Activated CD4-positive, alpha-beta T cell treated with anti-CD3 and anti-CD28 coated beads for 36 hours (primary cell): Measurements from ENCODE around the gene FLYWCH1. TPM values are rescaled to one million over a fixed set of nuclear protein-coding genes. Genes with fewer than 3 reads are reported as not detected.
"Not testable (repeated sequence)": the region's sequence is repeated elsewhere in the genome, so short reads cannot be mapped to it uniquely, and the experiment has no call there.

Source experiments
- ATAC-seq: fragments of 200-7000 bp; cut with Tn5 transposase; one replicate; pipeline ENCODE4 v1.10.0; 2021; ENCODE audit warnings: mild to moderate bottlenecking, moderate library complexity
- CTCF ChIA-PET: fragments of 350-600 bp; sonication (Branson Sonifier 250); formaldehyde crosslinking; loops from one replicate; lab custom pipeline; 2021; ENCODE audit warnings: antibody characterized with exemption; lab: Charles Lee
- POLR2A ChIA-PET: fragments of 350-600 bp; sonication (Branson Sonifier 250); formaldehyde crosslinking; loops from one replicate; lab custom pipeline; 2021; ENCODE audit warnings: antibody characterized with exemption, inconsistent platforms; lab: Charles Lee
- DNase-seq: peaks from one replicate; pipeline ENCODE4 v3.0.0-alpha.2; 2020
- H3K27ac Mint-ChIP-seq: one replicate; pipeline ENCODE4 v1.8.0; 2021; ENCODE audit warnings: mixed read lengths
- H3K27me3 Mint-ChIP-seq: one replicate; pipeline ENCODE4 v1.8.0; 2021; ENCODE audit warnings: mixed read lengths
- H3K36me3 Mint-ChIP-seq: one replicate; pipeline ENCODE4 v1.8.0; 2021; ENCODE audit warnings: low read depth, mixed read lengths
- H3K4me1 Mint-ChIP-seq: one replicate; pipeline ENCODE4 v1.8.0; 2021; ENCODE audit warnings: mixed read lengths
- H3K4me3 Mint-ChIP-seq: one replicate; pipeline ENCODE4 v1.8.0; 2021; ENCODE audit warnings: mild to moderate bottlenecking, moderate library complexity, mixed read lengths
- H3K9me3 Mint-ChIP-seq: one replicate; pipeline ENCODE4 v1.8.0; 2021; ENCODE audit warnings: low read depth, mixed read lengths
- intact Hi-C, 2 experiments: fragments of 100-400 bp; cut with DNase I in 1 of 2; cut with micrococcal nuclease in 1 of 2; formaldehyde crosslinking; loops; one replicate each; pipeline versions ENCODE4 v1.14.2 to v1.15.1; 2022 to 2024; cut with DNase I, micrococcal nuclease
- total RNA-seq, 2 experiments: library from RNA; stranded (reverse); gene quantifications; one replicate each; pipeline ENCODE4 v1.2.3, GENCODE V29; 2021

The FLYWCH1 gene
- total RNA-seq, 2 experiments from 2014 or later: 26.6 to 37.9 TPM

- Mint-ChIP-seq H3K9me3 (no peaks in the 10 kb centered on the region), H3K27me3 (no peaks in the 10 kb centered on the region), H3K27ac (no peak overlapping the region), H3K4me1 (peaks cover 4% of the 10 kb centered on the region), H3K36me3 (no peaks in the 10 kb centered on the region), H3K4me3 (no peak overlapping the region)
- POLR2A ChIA-PET: no interaction called here
- ATAC-seq (no peak), DNase-seq (no peak)
- CTCF ChIA-PET: interaction anchor here (0.7 to 1.4 kb wide), 3 partner anchors 16 to 32 kb away, joined by 3 to 4 read pairs (median 4); no protein-coding TSS in a partner anchor
- intact Hi-C loops: no loop called here
These were observed 12.1 kb upstream of the FLYWCH1 start for GRCh38 chr16:2899564-2900072.

GRCh38 chr16:2900526-2901075, 11.1 kb upstream of the FLYWCH1 start:
- intact Hi-C loops: no loop called here
- ChIA-PET POLR2A (no interaction called here), CTCF (interaction anchor here (1.5 kb wide), 1 partner anchor 12 kb away, joined by 3 read pairs; no protein-coding TSS in a partner anchor)
- DNase-seq (no peak), ATAC-seq (no peak)
- Mint-ChIP-seq H3K36me3 (no peaks in the 10 kb centered on the region), H3K27ac (no peak overlapping the region), H3K4me3 (no peak overlapping the region), H3K9me3 (no peaks in the 10 kb centered on the region), H3K4me1 (peaks cover 4% of the 10 kb centered on the region), H3K27me3 (no peaks in the 10 kb centered on the region)

GRCh38 chr16:2902337-2903130, 9.2 kb upstream of the FLYWCH1 start:
- peaks cover 18% of the 10 kb centered on the region for H3K4me1 Mint-ChIP-seq
- no peaks in the 10 kb centered on the region for H3K36me3 Mint-ChIP-seq
- no peak for DNase-seq
- ATAC-seq: no peak
- no peaks in the 10 kb centered on the region for H3K9me3 Mint-ChIP-seq
- no peak overlapping the region for H3K4me3 Mint-ChIP-seq
- intact Hi-C loops: no loop called here
- ChIA-PET POLR2A (no interaction called here), CTCF (interaction anchor here (0.7 to 2.1 kb wide), 6 partner anchors 9 to 25 kb away, joined by 3 to 14 read pairs (median 4); partner anchors contain the start of genes FLYWCH1 and FLYWCH2)
- H3K27ac Mint-ChIP-seq: no peak overlapping the region
- no peaks in the 10 kb centered on the region for H3K27me3 Mint-ChIP-seq

- Mint-ChIP-seq H3K9me3 (no peaks in the 10 kb centered on the region), H3K36me3 (no peaks in the 10 kb centered on the region), H3K4me1 (peaks cover 19% of the 10 kb centered on the region), H3K4me3 (peak overlapping the region; percentile 94), H3K27ac (peak overlapping the region; percentile 82), H3K27me3 (no peaks in the 10 kb centered on the region)
- DNase-seq (peak; percentile 89), ATAC-seq (peak; percentile 52)
- ChIA-PET CTCF (interaction anchor here (0.9 to 2.1 kb wide), 4 partner anchors 7 to 36 kb away, joined by 3 to 14 read pairs (median 4); partner anchors contain the start of genes FLYWCH1 and FLYWCH2), POLR2A (no interaction called here)
- intact Hi-C loops: loop anchor here (1.0 to 2.0 kb wide), 8 partner anchors 15 to 220 kb away; partner anchors contain the start of genes ELOB (in 1 of the 2) and PKMYT1 (in 1 of the 2)
These were observed 7.4 kb upstream of the FLYWCH1 start for GRCh38 chr16:2904100-2904921.

- DNase-seq: no peak
- peak; percentile 4 for ATAC-seq
- Mint-ChIP-seq H3K27me3 (no peaks in the 10 kb centered on the region), H3K4me1 (peaks cover 19% of the 10 kb centered on the region), H3K4me3 (peak overlapping the region; percentile 94), H3K9me3 (no peaks in the 10 kb centered on the region), H3K36me3 (no peaks in the 10 kb centered on the region), H3K27ac (peak overlapping the region; percentile 82)
- CTCF ChIA-PET: interaction anchor here (1.0 to 1.4 kb wide), 2 partner anchors 8 to 22 kb away, joined by 3 to 5 read pairs; no protein-coding TSS in a partner anchor
- POLR2A ChIA-PET: no interaction called here
- intact Hi-C loops: loop anchor here (1.0 to 5.0 kb wide), 15 partner anchors 14 to 478 kb away; partner anchors contain the start of genes CCNF (in 1 of the 2), ELOB (in 1 of the 2), FLYWCH2 (in 1 of the 2) and PAQR4 (in 1 of the 2)
These were observed 6.8 kb upstream of the FLYWCH1 start for GRCh38 chr16:2904922-2905240.

GRCh38 chr16:2905241-2905987, 6.3 kb upstream of the FLYWCH1 start:
- ChIA-PET POLR2A (no interaction called here), CTCF (interaction anchor here (1.0 to 1.4 kb wide), 7 partner anchors 8 to 66 kb away, joined by 3 to 5 read pairs (median 3); partner anchors contain the start of gene FLYWCH2)
- no peaks in the 10 kb centered on the region for H3K9me3 Mint-ChIP-seq
- DNase-seq (peak; percentile 100), ATAC-seq (peak; percentile 81)
- no peaks in the 10 kb centered on the region for H3K27me3 Mint-ChIP-seq
- H3K36me3 Mint-ChIP-seq: no peaks in the 10 kb centered on the region
- peak overlapping the region; percentile 94 for H3K4me3 Mint-ChIP-seq
- H3K4me1 Mint-ChIP-seq: peaks cover 19% of the 10 kb centered on the region
- intact Hi-C loops: loop anchor here (1.0 to 5.0 kb wide), 10 partner anchors 21 to 478 kb away; partner anchors contain the start of genes CCNF (in 1 of the 2), ELOB (in 1 of the 2), FLYWCH2 (in 1 of the 2) and PAQR4 (in 1 of the 2)
- H3K27ac Mint-ChIP-seq: peak overlapping the region; percentile 47

- DNase-seq: no peak
- Mint-ChIP-seq H3K4me1 (peaks cover 19% of the 10 kb centered on the region), H3K4me3 (peak overlapping the region; percentile 94), H3K27ac (peak overlapping the region; percentile 8), H3K27me3 (no peaks in the 10 kb centered on the region), H3K36me3 (no peaks in the 10 kb centered on the region), H3K9me3 (no peaks in the 10 kb centered on the region)
- CTCF ChIA-PET: interaction anchor here (0.7 to 1.9 kb wide), 9 partner anchors 9 to 477 kb away, joined by 3 to 8 read pairs (median 3); partner anchors contain the start of gene FLYWCH2
- POLR2A ChIA-PET: interaction anchor here (1.0 kb wide), 1 partner anchor 71 kb away, joined by 3 read pairs; no protein-coding TSS in a partner anchor
- intact Hi-C loops: loop anchor here (1.0 to 5.0 kb wide), 10 partner anchors 21 to 479 kb away; partner anchors contain the start of genes CCNF (in 1 of the 2), ELOB (in 1 of the 2), FLYWCH2 (in 1 of the 2) and PAQR4 (in 1 of the 2)
- no peak for ATAC-seq
These were observed 5.7 kb upstream of the FLYWCH1 start for GRCh38 chr16:2905988-2906387.

GRCh38 chr16:2907084-2907753, 4.5 kb upstream of the FLYWCH1 start:
- POLR2A ChIA-PET, H3K4me3 Mint-ChIP-seq, H3K27me3 Mint-ChIP-seq, H3K9me3 Mint-ChIP-seq, H3K36me3 Mint-ChIP-seq, H3K27ac Mint-ChIP-seq, ATAC-seq: not testable (repeated sequence)
- CTCF ChIA-PET: interaction anchor here (0.7 to 1.9 kb wide), 7 partner anchors 13 to 102 kb away, joined by 3 to 8 read pairs (median 3); partner anchors contain the start of gene FLYWCH2
- peak; percentile 69 for DNase-seq
- peaks cover 22% of the 10 kb centered on the region for H3K4me1 Mint-ChIP-seq
- intact Hi-C loops: loop anchor here in 1 of 2 experiments (5.0 kb wide), 1 partner anchor 480 kb away; the partner anchor contains the start of gene CCNF

GRCh38 chr16:2910441-2910969, 1.2 kb upstream of the FLYWCH1 start:
- Mint-ChIP-seq H3K27ac (no peak overlapping the region), H3K27me3 (no peaks in the 10 kb centered on the region), H3K4me1 (peaks cover 32% of the 10 kb centered on the region), H3K36me3 (peaks cover 5% of the 10 kb centered on the region), H3K4me3 (peak overlapping the region; percentile 79), H3K9me3 (no peaks in the 10 kb centered on the region)
- POLR2A ChIA-PET: no interaction called here
- intact Hi-C loops: loop anchor here in 1 of 2 experiments (10.0 kb wide), 1 partner anchor 194 kb away; no protein-coding TSS in a partner anchor
- DNase-seq (no peak), ATAC-seq (no peak)
- CTCF ChIA-PET: interaction anchor here (0.8 to 1.9 kb wide), 11 partner anchors 9 to 60 kb away, joined by 3 to 11 read pairs (median 4); partner anchors contain the start of gene FLYWCH2
